HG03342 (cell line): Measurements from ENCODE around the gene DNAJC8.

Experiments used
- ATAC-seq: cut with Tn5 transposase; IDR thresholded peaks from one replicate; pipeline ENCODE4 v1.9.1; 2021; ENCODE audit warnings: mild to moderate bottlenecking, moderate library complexity; ENCODE audit not compliant: unreplicated experiment

DNAJC8 gene

DNA sequence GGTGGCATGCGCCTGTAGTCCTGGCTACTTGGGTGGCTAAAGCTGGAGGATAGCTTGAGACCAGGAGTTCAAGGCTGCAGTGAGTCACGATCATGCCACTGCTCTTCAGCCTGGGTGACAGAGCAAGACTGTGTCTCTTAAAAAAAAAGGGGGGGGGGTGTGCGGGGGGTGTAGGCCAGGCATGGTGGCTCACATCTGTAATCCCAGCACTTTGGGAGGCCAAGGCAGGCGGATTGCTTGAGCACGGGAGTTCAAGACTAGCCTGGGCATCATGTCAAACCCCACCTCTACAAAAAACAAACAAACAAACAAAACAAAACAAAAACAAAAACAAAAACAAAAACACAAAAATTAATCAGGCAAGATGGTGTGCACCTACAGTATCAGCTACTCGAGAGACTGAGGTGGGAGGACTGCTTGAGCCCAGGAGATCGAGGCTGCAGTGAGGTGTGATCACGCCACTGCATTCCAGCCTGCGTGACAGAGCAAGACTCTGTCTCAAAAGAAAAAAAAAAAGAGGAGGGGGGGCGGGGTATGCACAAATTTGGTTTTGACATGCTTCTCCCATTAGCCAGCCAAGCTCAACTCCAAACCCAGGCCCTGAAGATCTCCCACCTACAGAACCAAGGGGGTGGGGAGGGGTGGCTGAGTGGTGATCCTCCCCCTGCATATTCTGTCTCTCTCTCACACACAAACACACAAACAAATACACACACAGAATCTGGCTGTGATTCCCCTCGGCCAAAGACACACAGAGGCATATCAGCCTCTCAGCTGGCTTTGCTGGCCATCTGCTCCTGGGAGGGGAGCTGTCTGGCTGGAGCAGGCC, 59.5 kb downstream of the DNAJC8 start:
- ATAC-seq, result no peak

DNA sequence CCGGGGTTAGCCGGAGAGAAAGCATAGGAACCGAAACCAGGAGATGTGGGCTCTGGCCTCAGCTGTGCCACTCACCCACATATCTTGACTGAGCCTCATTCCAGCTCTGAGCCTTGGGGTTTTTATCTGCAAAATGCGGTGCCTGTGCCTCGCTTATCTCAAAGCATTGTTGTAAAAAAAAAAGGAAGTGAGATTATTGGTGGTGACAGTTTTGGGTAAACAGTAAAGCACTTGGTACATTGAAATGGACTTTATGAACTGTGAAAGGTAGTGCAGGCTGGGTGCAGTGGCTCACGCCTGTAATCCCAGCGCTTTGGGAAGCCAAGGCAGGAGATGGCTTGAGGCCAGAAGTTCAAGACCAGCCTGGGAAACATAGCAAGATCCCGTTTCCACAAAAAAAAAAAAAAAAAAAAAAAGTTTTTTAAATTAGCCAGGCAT, 60.1 kb downstream of the DNAJC8 start:
- peak; percentile 54 for ATAC-seq

- ATAC-seq, result no peak
Observed at GRCh38 chr1:28171246-28171645, 61.6 kb downstream of the DNAJC8 start.

DNA sequence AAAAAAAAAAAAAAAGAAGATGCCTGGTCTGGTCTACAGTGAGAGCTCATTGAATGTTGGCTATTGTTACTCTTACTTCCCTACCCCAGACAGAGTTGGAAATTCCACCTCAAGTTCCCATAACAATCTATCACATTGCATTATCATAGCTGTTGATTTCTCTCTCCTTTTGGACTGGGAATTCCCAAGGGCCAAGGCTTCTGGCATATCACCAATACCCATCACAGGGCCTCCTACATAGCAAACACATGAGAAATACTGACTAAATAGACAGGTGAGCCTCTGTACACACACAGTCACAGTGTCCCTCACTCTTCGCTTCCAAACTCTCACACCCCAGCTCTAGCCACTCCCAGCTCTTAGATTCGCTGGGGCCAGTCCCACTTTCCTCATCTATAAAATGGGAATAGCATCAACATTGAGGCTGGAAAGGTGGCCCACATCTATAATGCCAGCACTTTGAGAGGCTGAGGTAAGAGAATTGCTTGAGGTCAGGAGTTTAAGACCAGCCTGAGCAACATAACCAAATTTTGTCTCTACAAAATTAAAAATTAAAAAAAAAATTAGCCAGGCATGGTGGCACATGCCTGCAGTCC, 62.7 kb downstream of the DNAJC8 start:
- ATAC-seq, result no peak

DNA sequence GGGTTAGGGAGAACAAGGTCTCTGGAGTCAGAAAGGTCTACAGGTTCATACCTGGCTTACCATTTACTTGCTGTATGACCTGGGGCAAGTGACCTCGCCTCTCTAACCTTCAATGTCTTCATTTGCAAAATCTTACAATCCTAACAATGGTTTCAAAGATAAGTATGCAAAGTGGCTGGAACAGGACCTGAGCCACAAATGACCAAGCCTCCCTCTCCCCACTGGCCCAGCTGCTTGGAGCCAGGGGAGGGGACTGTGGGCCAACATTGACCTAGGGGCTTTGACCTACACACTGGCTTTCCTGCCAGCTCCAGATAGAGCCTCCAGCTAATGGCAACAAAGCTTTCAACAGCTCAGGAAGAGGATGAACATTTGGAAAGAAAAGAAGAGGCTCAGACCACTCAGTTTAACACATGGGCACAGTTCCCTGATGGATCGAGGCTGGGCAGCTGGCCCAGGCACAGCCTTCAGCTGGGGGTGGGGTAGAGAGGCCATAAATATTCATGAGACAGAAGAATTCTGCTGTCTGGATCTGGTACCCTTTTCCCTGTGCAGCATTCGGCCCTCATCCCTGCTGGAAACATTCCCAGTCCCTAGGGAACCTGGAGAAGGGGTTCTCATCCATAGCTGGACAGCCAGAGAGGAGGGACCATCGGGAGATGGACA, 69.2 kb downstream of the DNAJC8 start:
- ATAC-seq, result no peak

GRCh38 chr1:28162151-28162550, 70.7 kb downstream of the DNAJC8 start:
- ATAC-seq, result no peak

GRCh38 chr1:28161751-28162150, 71.1 kb downstream of the DNAJC8 start:
- ATAC-seq, result no peak

DNA sequence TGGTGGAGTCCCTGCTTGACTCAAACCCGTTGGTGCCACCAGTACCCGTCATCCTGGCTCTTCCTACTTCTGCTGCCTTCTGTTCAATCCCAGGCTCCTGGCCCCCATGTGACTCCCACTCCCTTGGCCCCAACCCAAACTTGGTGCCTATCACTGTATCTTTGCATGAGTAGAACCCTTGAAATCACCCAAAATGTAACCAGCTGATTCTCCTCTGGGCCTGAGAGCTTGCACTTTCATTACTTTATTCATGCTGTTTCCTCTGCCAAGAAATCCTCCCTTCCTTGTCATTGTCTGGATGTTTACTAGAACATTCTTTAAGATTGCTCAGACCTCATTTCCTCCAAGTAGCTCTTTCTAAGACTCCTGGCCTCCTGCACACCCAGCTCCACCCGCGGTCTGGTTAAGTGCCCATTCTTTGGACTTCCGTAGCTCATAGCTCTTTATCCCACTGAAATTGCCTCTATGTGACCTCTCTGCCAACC, 72.0 kb downstream of the DNAJC8 start:
- ATAC-seq, result no peak

DNA sequence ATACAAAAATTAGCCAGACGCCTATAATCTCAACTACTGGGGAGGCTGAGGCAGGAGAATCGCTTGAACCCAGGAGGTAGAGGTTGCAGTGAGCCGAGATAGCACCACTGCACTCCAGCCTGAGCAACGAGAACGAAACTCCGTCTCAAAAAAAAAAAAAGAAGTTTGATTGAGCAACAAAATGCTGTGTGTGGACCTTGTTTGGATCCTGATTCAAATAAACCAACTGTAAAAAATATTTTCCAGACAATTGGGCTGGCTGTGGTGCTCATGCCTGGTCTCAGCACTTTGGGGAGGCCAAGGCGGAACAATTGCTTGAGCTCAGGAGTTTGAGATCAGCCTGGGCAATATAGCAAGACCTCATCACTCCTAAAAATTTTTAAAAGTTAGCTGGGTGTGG, 73.1 kb downstream of the DNAJC8 start:
- no peak for ATAC-seq

DNA sequence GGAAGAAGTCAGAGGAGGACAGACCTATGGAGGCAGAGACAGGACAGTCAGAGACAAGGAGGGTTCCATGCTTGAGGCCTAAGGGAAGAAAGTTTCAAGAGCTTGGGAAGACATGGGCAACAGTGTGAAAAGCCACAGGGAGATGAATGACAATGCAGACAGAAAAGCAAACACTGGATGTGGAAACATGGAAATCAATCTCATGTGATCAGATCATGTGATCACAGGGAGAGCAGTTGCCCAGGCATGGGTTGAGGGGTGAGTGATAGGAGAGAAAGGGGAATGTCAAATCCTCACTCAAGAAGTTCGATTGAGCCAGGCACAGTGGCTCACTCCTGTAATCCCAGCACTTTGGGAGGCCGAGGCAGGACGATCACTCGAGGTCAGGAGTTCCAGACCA, 73.6 kb downstream of the DNAJC8 start:
- no peak for ATAC-seq

GRCh38 chr1:28157894-28158293, 74.9 kb downstream of the DNAJC8 start:
- ATAC-seq, result no peak

GRCh38 chr1:28156821-28157220, 76.0 kb downstream of the DNAJC8 start:
- ATAC-seq, result no peak

GRCh38 chr1:28155628-28156027, 77.2 kb downstream of the DNAJC8 start:
- ATAC-seq, result no peak

DNA sequence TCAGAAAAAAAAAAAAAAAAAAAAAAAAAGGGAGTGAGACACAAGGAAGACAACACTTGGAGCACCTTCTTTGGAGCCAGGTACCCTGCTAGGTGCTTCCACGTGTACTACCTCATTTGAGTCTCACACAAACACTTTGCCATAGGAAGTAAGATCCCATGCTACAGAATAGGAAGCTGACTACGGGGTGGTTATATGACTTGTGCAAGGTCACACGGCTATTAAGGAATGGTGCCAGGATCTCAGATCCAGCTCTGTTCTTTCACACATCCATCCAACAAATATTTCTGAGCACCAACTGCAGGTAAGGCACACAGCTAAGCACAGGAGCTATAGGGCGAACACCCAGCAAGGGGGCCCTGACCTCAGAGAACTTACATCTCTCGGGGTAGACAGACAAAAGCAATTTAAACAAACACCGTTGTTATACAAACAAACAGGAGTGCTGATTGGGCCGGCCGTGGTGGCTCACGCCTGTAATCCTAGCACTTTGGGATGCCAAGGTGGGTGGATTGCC, 78.7 kb downstream of the DNAJC8 start:
- no peak for ATAC-seq
